Uterus (tissue), 2 donors: ENCODE data around the gene FOXO1.
"Not testable (repeated sequence)": the region's sequence is repeated elsewhere in the genome, so short reads cannot be mapped to it uniquely, and the experiment has no call there.

Experiments
- CTCF ChIP-seq, 4 experiments: fragments of 200-600 bp in 2 of 4; fragments of 450-650 bp in 2 of 4; sonication (generic) in 2 of 4; IDR thresholded peaks; one replicate each; pipeline ENCODE4 v1.5.1; 2016 to 2019; ENCODE audit warnings: antibody characterized with exemption in 4 of 4, mild to moderate bottlenecking in 2 of 4, moderate library complexity in 1 of 4
- POLR2A ChIP-seq, 2 donors: fragments of 450-650 bp; IDR thresholded peaks; one replicate each; pipeline ENCODE4 v1.6.1; 2016; ENCODE audit warnings: antibody characterized with exemption in 2 of 2, mild to moderate bottlenecking in 1 of 2, moderate library complexity in 1 of 2

- not testable (repeated sequence) for TF ChIP-seq CTCF, POLR2A (IDR thresholded peaks at IDR 0.05)
These were observed 48.0 kb upstream of the FOXO1 start for GRCh38 chr13:40714433-40714832.
